A673 (cell line): ENCODE results near the gene DZIP3. TPM values are rescaled to one million over a fixed set of nuclear protein-coding genes. Genes with fewer than 3 reads are reported as not detected.

Source experiments
- BruUV-seq: library from RNA; stranded (reverse); fragments of 400-500 nt; replicated peaks from 2 replicates; lab custom pipeline; 2021; lab: Mats Ljungman, UMichigan
- CTCF ChIA-PET: fragments of 300-600 bp; sonication (Branson Sonifier 250); formaldehyde crosslinking; loops from one replicate; lab custom pipeline; 2022; ENCODE audit warnings: antibody characterized with exemption; lab: Charles Lee
- POLR2A ChIA-PET: fragments of 300-600 bp; sonication (Branson Sonifier 250); formaldehyde crosslinking; loops from one replicate; lab custom pipeline; 2022; ENCODE audit warnings: antibody characterized with exemption; ENCODE audit not compliant: low non-redundant PET; lab: Charles Lee
- DNase-seq: peaks from one replicate; pipeline ENCODE4 v3.0.0-alpha.2; 2015; ENCODE audit warnings: low spot score
- H3K27ac ChIP-seq: fragments of 200-600 bp; sonication (generic); 2 replicates; pipeline ENCODE4 v1.5.1; 2016; ENCODE audit warnings: mixed run types, low read depth, mild to moderate bottlenecking, mixed read lengths, antibody characterized with exemption, low read length; ENCODE audit not compliant: poor library complexity, severe bottlenecking
- H3K27me3 ChIP-seq: fragments of 200-600 bp; sonication (generic); replicated peaks from 2 replicates; pipeline ENCODE4 v1.6.1; 2017; ENCODE audit warnings: mixed run types, low read depth, mild to moderate bottlenecking, mixed read lengths, antibody characterized with exemption, low read length; ENCODE audit not compliant: insufficient read depth, poor library complexity
- H3K36me3 ChIP-seq: fragments of 200-600 bp; sonication (generic); 2 replicates; pipeline ENCODE4 v1.6.1; 2016; ENCODE audit warnings: mixed run types, mild to moderate bottlenecking, mixed read lengths, antibody characterized with exemption, low read length; ENCODE audit not compliant: insufficient read depth, poor library complexity, severe bottlenecking
- H3K4me1 ChIP-seq: fragments of 200-600 bp; sonication (generic); 2 replicates; pipeline ENCODE4 v1.6.1; 2017; ENCODE audit warnings: mixed run types, mild to moderate bottlenecking, mixed read lengths, antibody characterized with exemption, low read length; ENCODE audit not compliant: insufficient read depth, poor library complexity, severe bottlenecking
- H3K4me3 ChIP-seq: fragments of 200-600 bp; sonication (generic); 2 replicates; pipeline ENCODE4 v1.5.1; 2016; ENCODE audit warnings: low read depth, mixed run types, mild to moderate bottlenecking, mixed read lengths, low read length; ENCODE audit not compliant: poor library complexity, severe bottlenecking
- H3K9me3 ChIP-seq: fragments of 200-600 bp; sonication (generic); 2 replicates; pipeline ENCODE4 v1.6.1; 2016; ENCODE audit warnings: mixed run types, low read depth, mild to moderate bottlenecking, mixed read lengths, antibody characterized with exemption, low read length; ENCODE audit not compliant: poor library complexity, severe bottlenecking
- CTCF ChIP-seq: fragments of 300-800, 200-600 bp; sonication (generic); conservative IDR thresholded peaks from 2 replicates; pipeline ENCODE4 v1.5.1; 2017; ENCODE audit warnings: low read depth, mild to moderate bottlenecking, antibody characterized with exemption, low read length, moderate library complexity, mixed read lengths
- EZH2 ChIP-seq: fragments of 200-600 bp; sonication (generic); IDR thresholded peaks from 2 replicates; pipeline ENCODE4 v1.6.1; 2017; ENCODE audit warnings: borderline replicate concordance, low read depth, mild to moderate bottlenecking, mixed read lengths, antibody characterized with exemption, low read length; ENCODE audit not compliant: poor library complexity, severe bottlenecking
- intact Hi-C: fragments of 100-400 bp; cut with micrococcal nuclease; formaldehyde crosslinking; loops from one replicate; pipeline ENCODE4 v1.10.0; 2022; ENCODE audit not compliant: unreplicated experiment
- total RNA-seq: library from RNA; stranded (reverse); gene quantifications from 2 replicates; pipeline ENCODE4 v1.2.3, GENCODE V29; 2021

The DZIP3 gene
- total RNA-seq, 1 experiment from 2014 or later, result 14.9 TPM

- intact Hi-C loops, result loop anchor here (10.0 kb wide), 1 partner anchor 173 kb away; no protein-coding TSS in a partner anchor
- no peak for DNase-seq
- Histone ChIP-seq H3K27me3 (no peaks in the 10 kb centered on the region), H3K9me3 (no peaks in the 10 kb centered on the region), H3K36me3 (no peaks in the 10 kb centered on the region), H3K27ac (no peak overlapping the region), H3K4me3 (no peak overlapping the region), H3K4me1 (no peaks in the 10 kb centered on the region)
- POLR2A ChIA-PET, result no interaction called here
- no peak for TF ChIP-seq CTCF
- no peak for TF ChIP-seq EZH2
- CTCF ChIA-PET, result no interaction called here
- BruUV-seq, result no TSS peak
Measured at GRCh38 chr3:108667312-108667711, 77.8 kb downstream of the DZIP3 start.

DNA sequence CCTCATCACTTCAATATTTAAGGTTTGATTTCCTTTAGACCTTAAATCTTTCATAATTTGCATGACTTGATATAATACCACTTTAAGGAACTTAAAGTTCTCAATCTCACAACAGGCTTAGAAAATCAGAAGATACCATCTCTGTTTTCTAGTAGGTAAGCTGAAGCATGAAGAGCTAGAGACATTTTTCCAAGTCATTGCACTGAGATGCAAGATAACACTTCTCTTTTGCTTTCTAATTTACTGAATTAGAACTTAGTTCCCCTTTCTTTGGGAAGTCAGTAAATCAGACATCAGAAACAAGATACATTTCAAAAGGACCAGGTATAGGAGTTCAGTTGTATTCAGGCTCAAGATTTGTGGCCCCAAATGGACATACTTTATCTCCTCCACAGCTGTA is 79.7 kb downstream of the DZIP3 start:
- CTCF ChIA-PET, result no interaction called here
- H3K4me1 ChIP-seq, result no peaks in the 10 kb centered on the region
- POLR2A ChIA-PET, result no interaction called here

GRCh38 chr3:108672701-108673100 is 83.2 kb downstream of the DZIP3 start:
- POLR2A ChIA-PET, result interaction anchor here (0.6 kb wide), 1 partner anchor 214 kb away, joined by 6 read pairs; no protein-coding TSS in a partner anchor
- Histone ChIP-seq H3K27me3 (no peaks in the 10 kb centered on the region), H3K36me3 (no peaks in the 10 kb centered on the region), H3K9me3 (no peaks in the 10 kb centered on the region), H3K27ac (no peak overlapping the region), H3K4me3 (no peak overlapping the region), H3K4me1 (no peaks in the 10 kb centered on the region)
- intact Hi-C loops, result no loop called here
- BruUV-seq, result no TSS peak
- CTCF ChIA-PET, result interaction anchor here (0.6 kb wide), 1 partner anchor 10 kb away, joined by 4 read pairs; no protein-coding TSS in a partner anchor
- no peak for TF ChIP-seq EZH2
- no peak for TF ChIP-seq CTCF
- DNase-seq, result no peak

More for the DNA sequence above, 79.7 kb downstream of the DZIP3 start:
- BruUV-seq, result no TSS peak
- Histone ChIP-seq H3K27ac (no peak overlapping the region), H3K27me3 (no peaks in the 10 kb centered on the region), H3K9me3 (no peaks in the 10 kb centered on the region), H3K36me3 (no peaks in the 10 kb centered on the region), H3K4me3 (no peak overlapping the region)
- TF ChIP-seq EZH2, result no peak
- no peak for TF ChIP-seq CTCF
- intact Hi-C loops, result loop anchor here (10.0 kb wide), 1 partner anchor 174 kb away; no protein-coding TSS in a partner anchor
- DNase-seq, result no peak
